Vagina (tissue), 2 donors: Measurements from ENCODE around the gene SHISA5.

ENCODE experiments used
- POLR2A ChIP-seq, 2 donors: fragments of 450-650 bp; IDR thresholded peaks; one replicate each; pipeline ENCODE4 v1.6.1; 2017; ENCODE audit warnings: antibody characterized with exemption in 2 of 2, mild to moderate bottlenecking in 2 of 2, moderate library complexity in 2 of 2
- POLR2AphosphoS5 ChIP-seq, 2 donors: sonication (generic); formaldehyde crosslinking; IDR thresholded peaks; one replicate each; pipeline ENCODE4 v1.9.0; 2017; ENCODE audit warnings: antibody characterized with exemption in 2 of 2, mild to moderate bottlenecking in 2 of 2, low read depth in 1 of 2; ENCODE audit not compliant: insufficient read depth in 1 of 2
- TF ChIP-seq, protein P1 (sequence below), 3 experiments: fragments of 450-650 bp in 2 of 3; fragments of 200-600 bp in 1 of 3; sonication (generic) in 1 of 3; IDR thresholded peaks; one replicate each; pipeline ENCODE4 v1.5.1; 2017 to 2019; ENCODE audit warnings: antibody characterized with exemption in 3 of 3, mild to moderate bottlenecking in 2 of 3, moderate library complexity in 2 of 3

DNA sequence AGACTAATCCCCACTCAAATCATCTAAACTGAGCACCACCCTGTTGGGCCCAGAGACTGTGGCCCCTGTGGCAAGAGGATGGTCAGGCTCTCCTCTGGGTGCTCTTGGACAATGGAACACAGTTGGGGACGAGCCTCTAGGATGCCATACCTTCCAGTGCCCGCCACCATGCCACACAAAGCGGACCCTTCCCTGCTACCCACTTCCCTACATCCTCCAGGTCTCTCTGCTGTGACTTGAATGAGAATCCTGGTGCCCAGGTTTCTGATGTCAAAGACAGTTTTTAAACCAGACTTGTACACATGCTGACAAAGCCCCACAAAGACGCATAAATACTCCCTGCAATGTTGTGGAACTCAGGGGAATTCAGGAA, 68.8 kb downstream of the SHISA5 start:
- TF ChIP-seq, protein P1, sequence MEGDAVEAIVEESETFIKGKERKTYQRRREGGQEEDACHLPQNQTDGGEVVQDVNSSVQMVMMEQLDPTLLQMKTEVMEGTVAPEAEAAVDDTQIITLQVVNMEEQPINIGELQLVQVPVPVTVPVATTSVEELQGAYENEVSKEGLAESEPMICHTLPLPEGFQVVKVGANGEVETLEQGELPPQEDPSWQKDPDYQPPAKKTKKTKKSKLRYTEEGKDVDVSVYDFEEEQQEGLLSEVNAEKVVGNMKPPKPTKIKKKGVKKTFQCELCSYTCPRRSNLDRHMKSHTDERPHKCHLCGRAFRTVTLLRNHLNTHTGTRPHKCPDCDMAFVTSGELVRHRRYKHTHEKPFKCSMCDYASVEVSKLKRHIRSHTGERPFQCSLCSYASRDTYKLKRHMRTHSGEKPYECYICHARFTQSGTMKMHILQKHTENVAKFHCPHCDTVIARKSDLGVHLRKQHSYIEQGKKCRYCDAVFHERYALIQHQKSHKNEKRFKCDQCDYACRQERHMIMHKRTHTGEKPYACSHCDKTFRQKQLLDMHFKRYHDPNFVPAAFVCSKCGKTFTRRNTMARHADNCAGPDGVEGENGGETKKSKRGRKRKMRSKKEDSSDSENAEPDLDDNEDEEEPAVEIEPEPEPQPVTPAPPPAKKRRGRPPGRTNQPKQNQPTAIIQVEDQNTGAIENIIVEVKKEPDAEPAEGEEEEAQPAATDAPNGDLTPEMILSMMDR (IDR thresholded peaks at IDR 0.05), result no peak
- TF ChIP-seq POLR2AphosphoS5 (IDR thresholded peaks at IDR 0.05; ENCODE audit: insufficient read depth in 1 of 2, low read depth in 1 of 2), result no peak
- no peak for TF ChIP-seq POLR2A (IDR thresholded peaks at IDR 0.05)
